ENCODE data around the gene SPSB4. TPM values are rescaled to one million over a fixed set of nuclear protein-coding genes. Genes with fewer than 3 reads are reported as not detected.

The SPSB4 gene
- total RNA-seq, 2 experiments from 2014 or later: not detected

GRCh38 chr3:141179983-141180382 is 128.8 kb downstream of the SPSB4 start:
- DNase-seq: no peak
- POLR2A ChIA-PET: no interaction called here
- Mint-ChIP-seq H3K36me3 (ENCODE audit: low read depth) (no peaks in the 10 kb centered on the region), H3K9me3 (peaks cover 6% of the 10 kb centered on the region), H3K4me3 (no peak overlapping the region), H3K27me3 (peaks cover 2% of the 10 kb centered on the region), H3K27ac (no peak overlapping the region), H3K4me1 (no peaks in the 10 kb centered on the region)
- CTCF ChIA-PET: interaction anchor here (0.5 to 1.6 kb wide), 2 partner anchors 9 to 12 kb away, joined by 3 to 5 read pairs; no protein-coding TSS in a partner anchor

- no peak for DNase-seq
- Mint-ChIP-seq H3K36me3 (ENCODE audit: low read depth) (no peaks in the 10 kb centered on the region), H3K27me3 (peaks cover 2% of the 10 kb centered on the region), H3K4me1 (no peaks in the 10 kb centered on the region), H3K4me3 (no peak overlapping the region), H3K27ac (no peak overlapping the region), H3K9me3 (peaks cover 6% of the 10 kb centered on the region)
- ChIA-PET POLR2A (no interaction called here), CTCF (no interaction called here)
These were observed 130.0 kb downstream of the SPSB4 start for GRCh38 chr3:141181196-141181595.

DNA sequence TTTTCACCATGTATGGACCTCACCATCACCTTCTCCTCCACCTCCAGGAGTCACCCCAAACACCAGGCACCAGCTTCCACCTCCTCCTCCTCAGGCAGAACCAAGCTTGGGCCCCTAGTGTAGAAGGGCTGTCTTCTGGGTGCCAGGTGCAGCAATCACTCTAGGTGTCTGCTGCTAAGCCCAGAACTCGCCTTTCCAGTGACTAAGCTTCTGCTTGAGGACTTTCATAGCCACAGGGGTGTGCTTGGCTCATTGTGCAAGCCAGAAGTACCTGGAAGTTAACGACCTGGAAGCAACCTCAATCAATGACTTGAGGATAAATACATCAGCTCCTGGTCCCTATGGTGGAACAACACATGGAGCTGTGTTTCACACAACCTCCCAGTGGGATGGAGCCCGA is 130.7 kb downstream of the SPSB4 start:
- no peak overlapping the region for H3K4me3 Mint-ChIP-seq
- DNase-seq: no peak
- H3K27ac Mint-ChIP-seq: no peak overlapping the region
- peaks cover 4% of the 10 kb centered on the region for H3K27me3 Mint-ChIP-seq
- H3K36me3 Mint-ChIP-seq (ENCODE audit: low read depth): no peaks in the 10 kb centered on the region
- H3K4me1 Mint-ChIP-seq: no peaks in the 10 kb centered on the region
- peaks cover 6% of the 10 kb centered on the region for H3K9me3 Mint-ChIP-seq
- POLR2A ChIA-PET: no interaction called here
- CTCF ChIA-PET: interaction anchor here (0.9 to 2.3 kb wide), 2 partner anchors 10 to 168 kb away, joined by 3 to 8 read pairs; no protein-coding TSS in a partner anchor

DNA sequence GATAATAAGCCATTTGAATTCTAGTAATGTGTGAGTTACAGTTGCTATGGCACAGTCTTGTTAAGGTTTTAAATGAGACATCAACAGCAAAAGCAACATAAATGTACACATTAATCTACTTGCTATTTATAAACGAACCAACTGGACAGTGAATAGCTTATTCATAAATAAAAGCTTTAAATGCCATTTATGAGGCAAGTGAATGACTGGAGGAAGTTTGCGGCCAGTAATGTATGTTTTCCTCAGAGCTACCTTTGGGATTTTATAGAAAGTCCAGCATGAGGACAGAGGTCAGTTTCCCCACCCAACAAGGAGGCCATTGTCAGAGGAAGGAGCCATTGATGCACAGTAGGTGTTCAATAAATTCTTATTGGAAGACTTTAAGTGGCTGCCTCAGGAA is 132.5 kb downstream of the SPSB4 start:
- Mint-ChIP-seq H3K27ac (no peak overlapping the region), H3K36me3 (ENCODE audit: low read depth) (no peaks in the 10 kb centered on the region), H3K27me3 (peaks cover 4% of the 10 kb centered on the region), H3K4me3 (no peak overlapping the region), H3K9me3 (peaks cover 6% of the 10 kb centered on the region), H3K4me1 (no peaks in the 10 kb centered on the region)
- no peak for DNase-seq
- CTCF ChIA-PET: interaction anchor here (0.7 to 2.3 kb wide), 2 partner anchors 8 to 161 kb away, joined by 4 to 8 read pairs; no protein-coding TSS in a partner anchor
- POLR2A ChIA-PET: no interaction called here

- H3K36me3 Mint-ChIP-seq (ENCODE audit: low read depth): no peaks in the 10 kb centered on the region
- peaks cover 4% of the 10 kb centered on the region for H3K27me3 Mint-ChIP-seq
- no peak overlapping the region for H3K4me3 Mint-ChIP-seq
- H3K4me1 Mint-ChIP-seq: no peaks in the 10 kb centered on the region
- ChIA-PET CTCF (interaction anchor here (0.6 kb wide), 4 partner anchors 354 to 1088 kb away, joined by 3 to 5 read pairs (median 4); no protein-coding TSS in a partner anchor), POLR2A (no interaction called here)
- peaks cover 4% of the 10 kb centered on the region for H3K9me3 Mint-ChIP-seq
- H3K27ac Mint-ChIP-seq: no peak overlapping the region
- no peak for DNase-seq
These were observed 133.3 kb downstream of the SPSB4 start for GRCh38 chr3:141184430-141184829.

DNA sequence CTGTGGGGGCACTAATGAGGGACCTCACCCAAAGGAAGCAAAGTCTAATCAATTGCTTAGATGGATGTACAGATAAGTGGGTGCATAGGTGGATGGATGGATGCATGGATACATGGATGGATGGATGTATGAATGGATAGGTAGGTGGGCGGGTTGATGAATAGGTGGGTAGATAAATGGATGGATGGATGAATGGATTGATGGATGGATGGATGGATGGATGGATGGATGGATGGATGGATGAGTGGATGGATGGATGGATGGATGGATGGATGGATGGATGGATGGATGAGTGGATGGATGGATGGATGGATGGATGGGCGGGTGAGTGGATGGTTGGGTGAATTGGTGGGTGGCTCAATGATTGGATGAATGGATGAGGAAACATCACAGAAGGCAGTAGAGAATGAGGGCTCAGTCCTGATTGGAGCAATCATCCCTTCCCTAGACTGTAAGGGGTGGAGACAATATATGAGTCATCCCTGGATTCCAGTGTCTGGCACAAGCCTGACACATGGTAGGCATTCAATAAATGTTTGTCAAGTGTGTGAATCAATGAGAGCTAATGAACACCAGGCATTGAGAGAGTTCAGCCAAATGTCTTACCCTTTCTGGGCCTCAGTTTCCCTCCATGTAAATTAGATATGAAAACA is 140.1 kb downstream of the SPSB4 start:
- H3K36me3 Mint-ChIP-seq (ENCODE audit: low read depth): no peaks in the 10 kb centered on the region
- H3K27me3 Mint-ChIP-seq: peaks cover 14% of the 10 kb centered on the region
- H3K4me1 Mint-ChIP-seq: peaks cover 10% of the 10 kb centered on the region
- ChIA-PET CTCF (interaction anchor here (0.9 to 3.3 kb wide), 5 partner anchors 9 to 194 kb away, joined by 3 to 19 read pairs (median 7); no protein-coding TSS in a partner anchor), POLR2A (no interaction called here)
- no peak overlapping the region for H3K4me3 Mint-ChIP-seq
- no peak overlapping the region for H3K27ac Mint-ChIP-seq
- no peak for DNase-seq
- H3K9me3 Mint-ChIP-seq: no peaks in the 10 kb centered on the region

DNA sequence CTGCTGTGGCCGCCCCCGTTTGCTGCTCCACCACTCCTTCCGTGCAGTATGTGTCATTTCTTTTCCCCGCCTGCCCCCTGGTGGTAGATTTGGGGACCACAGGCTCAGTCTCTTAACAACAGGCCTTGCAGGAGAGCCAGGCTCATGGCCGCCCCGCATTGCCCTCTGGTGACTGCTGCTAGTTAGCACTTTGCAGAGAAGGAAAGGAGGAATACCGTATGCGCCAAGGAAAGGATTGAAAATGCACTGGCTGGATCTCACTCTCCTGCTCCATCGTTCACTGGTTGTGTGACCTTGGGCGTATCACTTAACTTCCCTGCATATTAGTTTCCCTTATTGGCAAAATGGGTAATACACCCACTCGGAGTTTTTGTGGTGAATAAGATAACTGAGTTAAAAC is 141.2 kb downstream of the SPSB4 start:
- ChIA-PET CTCF (interaction anchor here (0.6 to 3.3 kb wide), 7 partner anchors 10 to 195 kb away, joined by 3 to 19 read pairs (median 6); no protein-coding TSS in a partner anchor), POLR2A (no interaction called here)
- Mint-ChIP-seq H3K9me3 (no peaks in the 10 kb centered on the region), H3K27me3 (peaks cover 21% of the 10 kb centered on the region), H3K4me3 (no peak overlapping the region), H3K36me3 (ENCODE audit: low read depth) (no peaks in the 10 kb centered on the region), H3K4me1 (peaks cover 10% of the 10 kb centered on the region), H3K27ac (no peak overlapping the region)
- peak; percentile 96 for DNase-seq

DNA sequence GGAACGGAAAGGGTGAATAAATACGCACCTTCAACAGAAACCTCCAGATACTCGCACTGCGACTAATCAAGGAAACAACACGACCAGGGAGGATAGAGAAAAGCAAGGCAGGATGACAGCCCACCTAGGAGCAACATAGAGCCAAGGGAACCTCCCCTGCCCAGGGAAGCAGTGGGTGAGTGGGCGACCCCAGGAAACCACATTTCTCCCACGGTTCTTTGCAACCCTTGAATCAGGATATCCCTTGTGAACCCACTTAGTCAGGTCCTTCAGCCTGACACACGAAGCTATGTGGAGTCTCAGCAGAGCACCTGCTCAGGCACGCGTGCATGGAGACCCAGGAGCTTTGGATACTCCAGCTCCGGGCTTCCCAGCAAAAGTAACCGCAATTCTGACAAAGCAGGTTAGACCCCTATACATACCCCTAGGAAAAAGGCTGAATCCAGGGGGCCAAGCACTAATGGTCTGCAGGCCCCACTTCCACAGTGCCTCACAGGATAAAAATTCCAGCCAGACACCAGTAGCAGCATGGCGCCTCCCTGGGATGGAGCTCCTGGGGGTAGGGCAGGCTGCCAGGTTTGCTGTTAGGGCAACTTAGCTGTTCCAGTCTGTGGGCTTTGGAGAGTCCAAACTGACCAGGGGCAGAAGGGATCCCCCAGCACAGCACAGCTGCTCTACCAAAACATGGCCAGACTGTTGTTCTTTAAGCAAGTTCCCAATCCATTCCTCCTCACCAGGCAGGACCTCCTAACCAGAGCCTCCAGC is 142.1 kb downstream of the SPSB4 start:
- CTCF ChIA-PET: interaction anchor here (0.7 to 3.3 kb wide), 6 partner anchors 38 to 295 kb away, joined by 3 to 19 read pairs (median 4); partner anchors contain the start of gene PXYLP1
- Mint-ChIP-seq H3K9me3 (no peaks in the 10 kb centered on the region), H3K36me3 (ENCODE audit: low read depth) (no peaks in the 10 kb centered on the region), H3K27me3 (peaks cover 30% of the 10 kb centered on the region), H3K4me3 (no peak overlapping the region), H3K27ac (no peak overlapping the region), H3K4me1 (peaks cover 10% of the 10 kb centered on the region)
- DNase-seq: no peak
- POLR2A ChIA-PET: no interaction called here

Other genes with a start within 250 kb of the SPSB4 start
- gene SLC25A36, start 109.5 kb upstream of the SPSB4 start, total RNA-seq: 10 to 100 TPM; 31.9 to 35.6 TPM
- gene PXYLP1, start 180.5 kb downstream of the SPSB4 start, total RNA-seq: 10 to 100 TPM; 11.9 to 12.1 TPM